Upper lobe of right lung (tissue), 1 donor: Measurements from ENCODE around the gene UBD. TPM values are rescaled to one million over a fixed set of nuclear protein-coding genes. Genes with fewer than 3 reads are reported as not detected.
A peak's percentile ranks its signal among the peaks of the same experiment; 100 is the strongest.

Source experiments
- ATAC-seq: fragments of 200-7000 bp; cut with Tn5 transposase; one replicate; pipeline ENCODE4 v1.9.1; 2020; ENCODE audit warnings: mild to moderate bottlenecking, moderate library complexity
- DNase-seq: peaks from one replicate; pipeline ENCODE4 v3.0.0-alpha.2; 2020
- H3K27ac ChIP-seq: fragments of 200-600 bp; one replicate; pipeline ENCODE4 v1.8.0; 2022
- H3K27me3 ChIP-seq: fragments of 200-600 bp; one replicate; pipeline ENCODE4 v1.8.0; 2022; ENCODE audit warnings: mild to moderate bottlenecking
- H3K36me3 ChIP-seq: fragments of 200-600 bp; one replicate; pipeline ENCODE4 v1.8.0; 2022
- H3K4me1 ChIP-seq: fragments of 200-600 bp; one replicate; pipeline ENCODE4 v1.8.0; 2022
- H3K4me3 ChIP-seq: fragments of 200-600 bp; one replicate; pipeline ENCODE4 v1.8.0; 2022; ENCODE audit warnings: mild to moderate bottlenecking
- H3K9me3 ChIP-seq: fragments of 200-600 bp; one replicate; pipeline ENCODE4 v1.8.0; 2022
- intact Hi-C: fragments of 100-400 bp; cut with DNase I; formaldehyde crosslinking; loops from one replicate; pipeline ENCODE4 v1.11.0; 2022
- total RNA-seq: library from RNA; stranded (reverse); fragmentation: NEBNext Ultra II Directional; extraction: Animal tissue kit (Norgen Biotek cat#: 25700); gene quantifications from one replicate; pipeline ENCODE4 v1.2.1, GENCODE V29; 2021
- TF ChIP-seq, protein P1 (sequence below): fragments of 200-600 bp; IDR thresholded peaks from one replicate; pipeline ENCODE4 v1.8.0; 2022; ENCODE audit warnings: antibody characterized with exemption
- donor health status: DM: no; HTN: yes; CAD: no; lungs with severe emphysema.

The UBD gene
- total RNA-seq, 1 donor from 2014 or later = 1.1 TPM

DNA sequence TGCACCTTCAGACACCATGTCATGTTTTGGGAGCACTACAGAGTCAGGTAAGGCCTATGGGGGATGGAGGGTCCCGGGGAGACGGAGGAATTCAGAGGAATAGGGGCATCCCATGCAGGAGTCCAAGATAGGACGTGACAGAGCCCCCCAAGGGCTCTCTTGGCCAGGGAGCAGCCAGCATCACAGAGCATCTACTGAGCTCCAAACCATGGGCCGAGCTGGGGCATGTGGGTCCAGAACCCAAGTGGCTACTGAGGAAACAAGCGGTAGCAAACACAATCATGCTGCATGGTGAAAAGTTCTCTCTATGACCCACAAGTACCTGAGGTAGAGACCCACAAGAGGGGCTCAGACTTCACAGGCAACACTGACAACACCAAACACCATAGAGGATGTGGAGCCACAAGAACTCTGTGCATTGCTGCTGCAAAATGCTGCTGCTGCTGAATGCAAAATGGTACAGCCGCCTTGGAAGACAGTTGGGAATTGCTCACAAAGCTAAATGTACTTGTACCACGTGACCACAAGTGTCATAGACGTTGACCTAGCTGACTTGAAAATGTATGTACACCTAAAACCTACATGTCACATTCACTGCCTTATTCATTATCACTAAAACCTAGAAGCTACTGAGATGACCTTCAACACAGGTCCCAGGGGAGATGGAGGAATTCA lies 38.4 kb downstream of the UBD start:
- ATAC-seq (no peak), DNase-seq (no peak)
- TF ChIP-seq, protein P1, sequence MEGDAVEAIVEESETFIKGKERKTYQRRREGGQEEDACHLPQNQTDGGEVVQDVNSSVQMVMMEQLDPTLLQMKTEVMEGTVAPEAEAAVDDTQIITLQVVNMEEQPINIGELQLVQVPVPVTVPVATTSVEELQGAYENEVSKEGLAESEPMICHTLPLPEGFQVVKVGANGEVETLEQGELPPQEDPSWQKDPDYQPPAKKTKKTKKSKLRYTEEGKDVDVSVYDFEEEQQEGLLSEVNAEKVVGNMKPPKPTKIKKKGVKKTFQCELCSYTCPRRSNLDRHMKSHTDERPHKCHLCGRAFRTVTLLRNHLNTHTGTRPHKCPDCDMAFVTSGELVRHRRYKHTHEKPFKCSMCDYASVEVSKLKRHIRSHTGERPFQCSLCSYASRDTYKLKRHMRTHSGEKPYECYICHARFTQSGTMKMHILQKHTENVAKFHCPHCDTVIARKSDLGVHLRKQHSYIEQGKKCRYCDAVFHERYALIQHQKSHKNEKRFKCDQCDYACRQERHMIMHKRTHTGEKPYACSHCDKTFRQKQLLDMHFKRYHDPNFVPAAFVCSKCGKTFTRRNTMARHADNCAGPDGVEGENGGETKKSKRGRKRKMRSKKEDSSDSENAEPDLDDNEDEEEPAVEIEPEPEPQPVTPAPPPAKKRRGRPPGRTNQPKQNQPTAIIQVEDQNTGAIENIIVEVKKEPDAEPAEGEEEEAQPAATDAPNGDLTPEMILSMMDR = no peak
- H3K27me3 ChIP-seq = no peaks in the 10 kb centered on the region
- no peak overlapping the region for H3K27ac ChIP-seq
- intact Hi-C loops = no loop called here
- H3K36me3 ChIP-seq = no peaks in the 10 kb centered on the region
- H3K9me3 ChIP-seq = no peaks in the 10 kb centered on the region
- H3K4me1 ChIP-seq = no peaks in the 10 kb centered on the region
- H3K4me3 ChIP-seq = no peak overlapping the region

DNA sequence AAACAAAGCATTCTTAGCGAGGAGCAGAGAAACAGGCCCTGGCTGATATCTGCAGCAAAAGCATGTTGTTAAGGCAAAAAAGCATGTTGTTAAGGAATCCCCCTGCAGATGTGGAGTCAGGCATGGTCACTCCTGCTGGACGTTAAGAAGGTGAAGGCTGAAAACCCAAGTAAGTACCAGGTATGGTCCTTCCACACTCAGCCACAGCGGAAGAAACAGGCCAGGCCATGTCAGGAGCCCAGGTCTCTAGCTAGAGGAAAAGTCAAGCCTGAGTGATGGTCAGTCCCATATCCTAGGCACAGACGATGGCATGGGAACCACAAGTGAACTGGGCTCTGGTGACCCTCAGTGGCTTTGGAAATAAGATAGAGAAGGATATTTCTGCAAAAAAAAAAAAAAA lies 39.3 kb downstream of the UBD start:
- H3K4me1 ChIP-seq = no peaks in the 10 kb centered on the region
- H3K27me3 ChIP-seq = no peaks in the 10 kb centered on the region
- no peak for ATAC-seq
- no peak overlapping the region for H3K4me3 ChIP-seq
- no peaks in the 10 kb centered on the region for H3K9me3 ChIP-seq
- no peak overlapping the region for H3K27ac ChIP-seq
- no peak for DNase-seq
- intact Hi-C loops = no loop called here
- TF ChIP-seq, protein P1 = no peak
- no peaks in the 10 kb centered on the region for H3K36me3 ChIP-seq

DNA sequence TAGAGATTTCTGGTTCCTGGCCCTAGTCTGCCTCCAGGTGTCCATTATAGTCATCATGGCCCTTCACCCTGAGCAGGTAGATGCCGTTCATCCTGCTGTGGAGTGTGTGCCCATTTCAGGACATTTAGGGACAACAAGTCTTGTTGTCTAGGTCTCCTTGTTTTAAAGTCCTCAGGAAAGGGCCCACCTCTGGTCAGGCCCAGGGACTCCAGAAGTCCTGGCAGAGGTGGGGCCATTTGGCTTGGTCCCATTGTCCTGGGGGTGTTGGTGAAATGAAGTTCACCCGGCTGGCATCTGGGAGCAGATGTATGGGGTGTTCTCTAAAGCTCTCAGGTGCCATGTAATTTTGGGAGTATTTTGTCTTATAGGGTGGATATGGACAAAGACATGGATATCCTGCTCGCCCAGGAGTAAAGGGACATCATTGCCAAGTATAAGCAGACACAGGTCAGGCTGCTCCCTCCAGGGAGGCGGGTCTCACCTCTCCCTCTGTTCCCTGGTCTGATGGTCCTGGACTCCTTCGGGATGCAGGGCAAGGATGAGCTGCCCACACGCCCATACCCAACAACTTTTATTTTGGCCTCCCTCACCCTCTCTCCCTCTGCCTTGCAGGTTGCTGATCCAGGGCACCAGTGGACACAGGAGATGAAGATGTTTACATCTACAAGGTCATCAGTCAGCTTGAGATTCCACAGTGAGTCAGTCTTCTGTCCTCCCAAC lies 40.1 kb downstream of the UBD start:
- no peak overlapping the region for H3K4me3 ChIP-seq
- no peaks in the 10 kb centered on the region for H3K27me3 ChIP-seq
- intact Hi-C loops = no loop called here
- no peaks in the 10 kb centered on the region for H3K9me3 ChIP-seq
- no peak overlapping the region for H3K27ac ChIP-seq
- TF ChIP-seq, protein P1 = no peak
- no peaks in the 10 kb centered on the region for H3K36me3 ChIP-seq
- H3K4me1 ChIP-seq = no peaks in the 10 kb centered on the region
- DNase-seq = no peak
- no peak for ATAC-seq

DNA sequence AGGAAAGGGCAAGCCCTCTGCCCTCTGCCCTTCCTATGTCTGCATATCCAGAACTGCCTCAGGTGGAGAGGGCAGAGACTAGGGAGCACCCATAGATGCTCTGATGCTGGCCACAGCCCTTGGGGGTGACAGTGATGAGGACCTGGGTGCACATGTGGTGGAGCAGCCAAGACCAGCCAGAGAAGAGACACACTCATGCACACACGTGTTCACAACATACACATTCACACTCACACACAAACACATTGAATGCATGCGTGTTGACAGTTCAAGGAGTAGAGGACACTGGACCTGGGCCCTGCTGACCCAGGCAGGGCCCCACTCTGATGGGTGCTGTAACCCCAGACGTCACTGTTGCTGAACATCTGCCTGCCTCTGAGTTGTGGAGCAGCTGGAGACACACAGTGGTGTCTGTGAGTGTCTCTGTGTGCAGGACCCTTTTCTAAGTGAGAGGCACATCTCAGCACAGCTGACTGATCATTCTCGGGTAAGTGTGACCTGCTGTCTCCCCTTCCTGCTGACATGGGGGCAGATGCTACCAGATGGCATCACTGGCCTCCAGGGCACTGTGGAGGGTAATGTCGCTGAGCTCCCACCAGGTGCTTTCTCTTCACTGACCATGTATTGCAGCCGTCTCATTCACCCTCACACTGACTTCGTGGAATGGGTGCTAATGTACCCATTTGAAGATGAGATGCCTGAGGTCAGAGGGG lies 41.6 kb downstream of the UBD start:
- peak; percentile 13 for ATAC-seq
- no peaks in the 10 kb centered on the region for H3K4me1 ChIP-seq
- intact Hi-C loops = no loop called here
- no peak overlapping the region for H3K27ac ChIP-seq
- no peak overlapping the region for H3K4me3 ChIP-seq
- H3K36me3 ChIP-seq = no peaks in the 10 kb centered on the region
- H3K9me3 ChIP-seq = no peaks in the 10 kb centered on the region
- TF ChIP-seq, protein P1 = no peak
- no peak for DNase-seq
- no peaks in the 10 kb centered on the region for H3K27me3 ChIP-seq

DNA sequence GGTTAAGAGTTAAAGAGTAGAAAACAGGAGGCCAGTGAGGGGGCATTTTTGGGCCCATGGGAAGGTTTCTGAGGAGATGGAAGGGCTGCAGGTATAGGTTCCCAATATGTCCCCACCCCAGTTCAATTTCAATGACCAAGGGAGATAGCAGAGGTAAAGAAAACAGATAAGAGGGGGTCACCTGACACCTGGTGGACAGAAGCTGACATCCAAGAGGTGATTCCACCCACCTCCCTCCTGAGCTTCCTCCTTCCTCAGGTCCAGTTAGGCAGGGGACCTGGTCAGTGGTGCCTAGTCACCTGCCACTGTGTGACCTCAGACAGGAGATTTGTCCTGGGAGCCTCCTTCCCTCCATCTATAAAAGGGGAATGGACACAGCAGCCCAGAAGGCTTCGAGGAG lies 42.3 kb downstream of the UBD start:
- DNase-seq (no peak), ATAC-seq (no peak)
- no peaks in the 10 kb centered on the region for H3K4me1 ChIP-seq
- H3K27me3 ChIP-seq = no peaks in the 10 kb centered on the region
- H3K36me3 ChIP-seq = no peaks in the 10 kb centered on the region
- intact Hi-C loops = no loop called here
- H3K4me3 ChIP-seq = no peak overlapping the region
- no peak overlapping the region for H3K27ac ChIP-seq
- H3K9me3 ChIP-seq = no peaks in the 10 kb centered on the region
- TF ChIP-seq, protein P1 = no peak
